Ectodermal cell (in vitro differentiated cells): ENCODE measurements around the gene MYO1F.
A peak's percentile ranks its signal among the peaks of the same experiment; 100 is the strongest.

Experiments used
- H3K27ac ChIP-seq: 2 replicates; pipeline ENCODE4 v1.7.0; 2013; ENCODE audit warnings: mild to moderate bottlenecking, low read depth, low read length; ENCODE audit not compliant: insufficient read depth, poor library complexity, severe bottlenecking
- H3K27me3 ChIP-seq: 2 replicates; pipeline ENCODE4 v1.7.0; 2013; ENCODE audit warnings: mild to moderate bottlenecking, low read length; ENCODE audit not compliant: insufficient read depth, control insufficient read depth, poor library complexity, severe bottlenecking
- H3K36me3 ChIP-seq: one replicate; pipeline ENCODE4 v1.7.0; 2013; ENCODE audit warnings: low read length; ENCODE audit not compliant: control insufficient read depth, insufficient read depth
- H3K4me1 ChIP-seq: one replicate; pipeline ENCODE4 v1.7.0; 2013; ENCODE audit warnings: low read length; ENCODE audit not compliant: control insufficient read depth, insufficient read depth
- H3K4me3 ChIP-seq: 2 replicates; pipeline ENCODE4 v1.7.0; 2013; ENCODE audit warnings: low read depth, low read length, control low read depth; ENCODE audit not compliant: insufficient read depth
- H3K9me3 ChIP-seq: 2 replicates; pipeline ENCODE4 v1.7.0; 2013; ENCODE audit warnings: mild to moderate bottlenecking, low read length, moderate library complexity; ENCODE audit not compliant: control insufficient read depth
- WGBS, 2 experiments: methylation state at CpG; one replicate each; pipeline ENCODE4 v1.1.7; 2013; ENCODE audit warnings: missing lambda C conversion rate in 2 of 2; 5-methylcytosine and 5-hydroxymethylcytosine counted together

MYO1F gene

DNA sequence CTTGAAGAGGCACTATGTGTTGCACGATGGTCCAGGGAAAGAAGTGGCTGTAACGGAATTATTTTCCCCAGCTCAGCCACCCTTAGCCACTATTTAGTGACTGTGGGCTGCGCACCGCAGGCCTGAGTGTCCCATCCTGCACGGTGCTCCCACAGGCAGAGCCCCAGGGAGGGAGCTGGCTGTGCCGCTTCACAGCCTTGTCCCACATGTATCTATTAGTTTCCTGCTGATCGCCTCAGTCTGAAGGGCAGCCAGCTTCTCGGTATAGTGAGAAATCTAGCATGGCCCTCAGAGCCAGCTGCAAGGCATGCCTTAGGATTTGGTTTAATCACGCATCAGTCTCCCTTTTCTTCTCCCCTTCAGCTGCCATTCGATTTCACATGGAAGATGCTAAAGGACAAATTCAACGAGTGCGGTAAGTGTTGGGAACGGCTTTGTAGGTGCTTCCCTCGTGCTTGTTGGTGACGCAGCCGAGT, 90.5 kb downstream of the MYO1F start:
- no peaks in the 10 kb centered on the region for H3K9me3 ChIP-seq
- peaks cover 58% of the 10 kb centered on the region for H3K36me3 ChIP-seq
- peaks cover 26% of the 10 kb centered on the region for H3K4me1 ChIP-seq
- H3K27ac ChIP-seq = no peak overlapping the region
- no peak overlapping the region for H3K4me3 ChIP-seq
- 97 to 98% methylated on average over 16 of the region's 16 CpGs for WGBS, 2 experiments
- no peaks in the 10 kb centered on the region for H3K27me3 ChIP-seq

DNA sequence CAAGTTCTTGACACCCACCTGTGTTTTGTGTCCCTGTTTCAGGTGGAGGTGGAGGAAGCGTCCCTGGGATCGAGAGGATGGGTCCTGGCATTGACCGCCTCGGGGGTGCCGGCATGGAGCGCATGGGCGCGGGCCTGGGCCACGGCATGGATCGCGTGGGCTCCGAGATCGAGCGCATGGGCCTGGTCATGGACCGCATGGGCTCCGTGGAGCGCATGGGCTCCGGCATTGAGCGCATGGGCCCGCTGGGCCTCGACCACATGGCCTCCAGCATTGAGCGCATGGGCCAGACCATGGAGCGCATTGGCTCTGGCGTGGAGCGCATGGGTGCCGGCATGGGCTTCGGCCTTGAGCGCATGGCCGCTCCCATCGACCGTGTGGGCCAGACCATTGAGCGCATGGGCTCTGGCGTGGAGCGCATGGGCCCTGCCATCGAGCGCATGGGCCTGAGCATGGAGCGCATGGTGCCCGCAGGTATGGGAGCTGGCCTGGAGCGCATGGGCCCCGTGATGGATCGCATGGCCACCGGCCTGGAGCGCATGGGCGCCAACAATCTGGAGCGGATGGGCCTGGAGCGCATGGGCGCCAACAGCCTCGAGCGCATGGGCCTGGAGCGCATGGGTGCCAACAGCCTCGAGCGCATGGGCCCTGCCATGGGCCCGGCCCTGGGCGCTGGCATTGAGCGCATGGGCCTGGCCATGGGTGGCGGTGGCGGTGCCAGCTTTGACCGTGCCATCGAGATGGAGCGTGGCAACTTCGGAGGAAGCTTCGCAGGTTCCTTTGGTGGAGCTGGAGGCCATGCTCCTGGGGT, 91.5 kb downstream of the MYO1F start:
- Histone ChIP-seq H3K4me3 (no peak overlapping the region), H3K27me3 (no peaks in the 10 kb centered on the region), H3K9me3 (no peaks in the 10 kb centered on the region), H3K27ac (no peak overlapping the region), H3K36me3 (peaks cover 58% of the 10 kb centered on the region), H3K4me1 (peaks cover 26% of the 10 kb centered on the region)
- 97% methylated on average over 62 of the region's 62 CpGs for WGBS, 2 experiments

DNA sequence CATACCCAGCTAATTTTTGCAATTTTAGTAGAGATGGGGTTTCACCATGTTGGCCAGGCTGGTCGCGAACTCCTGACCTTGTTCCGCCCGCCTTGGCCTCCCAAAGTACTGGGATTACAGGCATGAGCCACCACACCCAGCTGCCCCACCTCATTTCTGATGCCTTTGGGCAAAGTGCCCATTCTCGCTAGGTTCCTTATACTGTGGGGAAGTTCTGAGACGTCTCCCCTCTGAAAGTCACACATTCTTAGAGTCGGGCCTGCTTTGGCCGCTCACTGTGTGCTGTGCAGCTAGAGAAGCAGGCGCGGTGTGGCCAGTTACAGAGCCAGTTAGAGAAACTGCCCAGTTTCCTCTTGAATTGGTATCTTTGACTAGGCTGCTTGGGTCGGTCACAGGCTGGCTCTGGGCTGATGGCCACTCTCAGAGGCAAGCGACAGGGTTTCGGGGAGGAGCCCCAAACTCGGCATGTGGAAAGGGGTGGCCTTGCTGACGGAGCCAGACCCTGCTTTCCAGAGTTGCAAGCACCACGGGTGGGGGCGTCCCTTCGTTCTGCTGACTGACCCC, 92.8 kb downstream of the MYO1F start:
- no peak overlapping the region for H3K27ac ChIP-seq
- no peaks in the 10 kb centered on the region for H3K27me3 ChIP-seq
- WGBS, 2 experiments = 95 to 96% methylated on average over 18 of the region's 18 CpGs
- H3K36me3 ChIP-seq = peaks cover 55% of the 10 kb centered on the region
- H3K9me3 ChIP-seq = no peaks in the 10 kb centered on the region
- H3K4me1 ChIP-seq = peaks cover 21% of the 10 kb centered on the region
- no peak overlapping the region for H3K4me3 ChIP-seq

DNA sequence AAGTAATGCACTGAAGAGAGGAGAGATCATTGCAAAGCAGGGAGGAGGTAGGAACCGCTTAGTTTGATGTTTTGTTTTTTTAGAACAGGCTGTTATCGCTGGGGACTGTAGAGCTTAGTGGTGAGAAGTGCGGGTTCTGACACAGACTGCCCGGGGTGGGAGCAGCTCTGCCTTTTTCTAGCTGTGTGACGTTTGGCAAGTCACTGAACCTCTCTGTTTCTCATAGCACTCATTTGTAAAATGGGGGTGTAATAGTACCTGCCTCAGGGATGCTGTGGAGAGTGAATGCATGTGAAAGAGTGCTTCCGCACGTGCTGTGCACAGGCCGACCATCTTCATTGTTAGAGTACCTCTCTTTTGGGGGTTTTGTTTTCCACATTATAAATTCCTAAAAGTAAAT, 94.1 kb downstream of the MYO1F start:
- no peak overlapping the region for H3K27ac ChIP-seq
- 94 to 95% methylated on average over 5 to 7 of the region's 8 CpGs for WGBS, 2 experiments
- H3K27me3 ChIP-seq = no peaks in the 10 kb centered on the region
- no peaks in the 10 kb centered on the region for H3K9me3 ChIP-seq
- peaks cover 52% of the 10 kb centered on the region for H3K36me3 ChIP-seq
- peaks cover 17% of the 10 kb centered on the region for H3K4me1 ChIP-seq
- H3K4me3 ChIP-seq = no peak overlapping the region

DNA sequence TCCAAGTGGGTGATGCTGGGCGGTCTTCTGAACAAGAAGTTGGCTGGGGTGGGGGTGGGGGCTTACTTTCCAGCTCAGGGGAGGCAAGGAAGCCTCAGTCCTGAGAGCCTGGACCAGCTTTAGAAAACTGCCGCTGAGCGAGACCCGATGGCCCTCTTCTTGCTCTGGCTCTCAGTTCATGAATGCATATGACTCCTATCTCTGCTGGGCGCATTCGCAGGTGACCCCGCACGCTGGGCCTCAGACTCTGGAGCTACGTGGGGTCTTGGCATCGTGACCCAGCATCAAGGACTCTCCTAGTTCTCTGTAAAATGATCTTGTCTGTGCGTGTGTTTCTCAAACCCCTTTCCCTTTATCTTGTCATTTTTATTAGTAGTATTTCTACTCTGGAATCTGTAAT, 94.5 kb downstream of the MYO1F start:
- H3K36me3 ChIP-seq = peaks cover 50% of the 10 kb centered on the region
- WGBS, 2 experiments = 96 to 97% methylated on average over 10 to 11 of the region's 11 CpGs

DNA sequence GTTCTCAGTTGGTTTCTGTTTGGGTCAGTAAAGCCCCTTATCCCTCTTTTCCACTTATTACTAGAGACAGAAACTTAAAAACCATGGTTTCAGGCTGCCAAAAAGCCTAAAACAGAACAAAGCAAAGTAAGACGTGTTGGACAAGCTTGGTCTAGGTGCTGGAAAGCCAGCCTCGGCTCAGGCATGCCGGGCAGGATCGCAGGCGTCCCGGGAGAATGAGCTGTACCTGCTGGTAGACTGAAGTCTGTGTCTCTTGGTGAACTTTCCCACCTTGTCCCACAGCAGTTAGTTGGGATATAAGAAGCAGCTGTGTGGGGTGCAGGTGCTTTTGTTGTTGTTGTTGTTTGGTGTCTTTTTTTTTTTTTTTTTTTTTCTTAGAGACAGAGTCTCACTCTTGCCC, 95.6 kb downstream of the MYO1F start:
- Histone ChIP-seq H3K27me3 (no peaks in the 10 kb centered on the region), H3K27ac (no peak overlapping the region), H3K36me3 (peaks cover 39% of the 10 kb centered on the region)

More for the DNA sequence above, 94.5 kb downstream of the MYO1F start:
- Histone ChIP-seq H3K4me3 (no peak overlapping the region), H3K27ac (no peak overlapping the region), H3K4me1 (peaks cover 12% of the 10 kb centered on the region), H3K27me3 (no peaks in the 10 kb centered on the region), H3K9me3 (no peaks in the 10 kb centered on the region)

DNA sequence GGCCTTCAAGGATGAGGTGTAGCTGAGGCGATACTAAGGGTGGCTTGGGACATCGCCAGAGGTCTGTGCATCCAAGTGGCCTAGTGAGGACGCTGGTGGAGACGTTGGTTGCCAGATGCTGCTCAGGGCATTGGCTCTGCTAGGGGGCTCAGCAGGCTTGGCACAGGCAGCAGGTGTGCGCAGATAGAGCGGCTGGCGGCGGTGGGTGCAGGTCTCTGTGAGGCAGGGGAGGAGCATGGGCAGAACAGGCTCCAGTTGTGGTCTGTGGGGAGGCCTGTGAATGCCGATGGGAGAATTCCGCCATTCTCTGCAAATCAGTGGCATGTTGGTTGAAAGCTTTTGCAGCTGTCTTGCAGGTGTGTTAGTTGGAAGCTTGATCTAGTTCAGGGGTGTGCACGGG, 96.0 kb downstream of the MYO1F start:
- Histone ChIP-seq H3K9me3 (no peaks in the 10 kb centered on the region), H3K27ac (peak overlapping the region; percentile 26), H3K4me3 (no peak overlapping the region), H3K4me1 (no peaks in the 10 kb centered on the region), H3K36me3 (peaks cover 39% of the 10 kb centered on the region), H3K27me3 (no peaks in the 10 kb centered on the region)
- WGBS, 2 experiments = 94 to 96% methylated on average over 11 of the region's 11 CpGs

More for the DNA sequence above, 95.6 kb downstream of the MYO1F start:
- H3K4me1 ChIP-seq = peaks cover 1% of the 10 kb centered on the region
- 94 to 98% methylated on average over 6 of the region's 6 CpGs for WGBS, 2 experiments
- no peaks in the 10 kb centered on the region for H3K9me3 ChIP-seq
- no peak overlapping the region for H3K4me3 ChIP-seq

DNA sequence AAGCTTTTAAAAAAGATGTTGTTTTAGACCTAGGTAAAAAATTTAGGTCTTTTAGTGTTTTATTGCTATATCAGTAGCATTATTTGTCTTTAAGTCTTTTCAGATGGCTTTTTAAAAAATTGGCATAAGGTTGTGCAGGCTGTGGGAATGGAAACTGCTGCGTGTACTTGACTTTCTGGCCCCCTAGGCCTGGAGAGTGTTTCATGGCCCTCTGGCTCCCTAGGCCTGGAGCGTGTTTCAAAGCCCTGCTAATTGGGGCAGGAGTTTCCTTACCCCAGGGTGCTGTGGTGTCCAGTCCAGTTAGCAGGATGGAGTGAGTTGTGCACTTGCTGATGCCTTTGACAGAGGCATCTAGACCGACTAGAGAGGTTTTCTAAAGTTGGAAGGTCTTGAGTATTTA, 98.6 kb downstream of the MYO1F start:
- WGBS, 2 experiments = 91 to 95% methylated on average over 3 of the region's 3 CpGs
- Histone ChIP-seq H3K4me1 (no peaks in the 10 kb centered on the region), H3K27ac (no peak overlapping the region), H3K27me3 (no peaks in the 10 kb centered on the region), H3K9me3 (no peaks in the 10 kb centered on the region), H3K4me3 (no peak overlapping the region), H3K36me3 (peaks cover 23% of the 10 kb centered on the region)

DNA sequence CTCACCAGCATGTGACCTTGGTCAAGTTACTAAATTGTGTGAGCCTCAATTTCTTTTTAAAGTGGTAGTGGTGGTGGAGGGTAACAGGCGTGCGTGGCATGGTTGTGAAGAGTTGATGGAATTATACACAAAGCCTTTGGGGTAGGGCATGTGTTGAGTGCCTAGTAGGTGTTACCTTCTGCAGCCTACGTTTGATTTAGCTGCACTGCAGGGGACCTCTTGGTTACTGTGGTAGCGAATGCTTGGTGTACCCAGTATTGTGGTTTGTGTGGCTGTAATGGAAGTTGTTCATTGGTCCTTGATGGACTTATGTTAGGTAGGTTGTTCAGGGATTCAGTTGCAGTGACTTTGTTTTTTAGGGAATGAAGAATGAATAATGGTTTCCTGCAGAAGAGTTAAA, 99.4 kb downstream of the MYO1F start:
- H3K27ac ChIP-seq = peak overlapping the region; percentile 5
- no peaks in the 10 kb centered on the region for H3K9me3 ChIP-seq
- H3K4me3 ChIP-seq = no peak overlapping the region
- H3K36me3 ChIP-seq = peaks cover 21% of the 10 kb centered on the region
- 88% methylated on average over 4 of the region's 4 CpGs for WGBS, 2 experiments
- H3K27me3 ChIP-seq = no peaks in the 10 kb centered on the region
- no peaks in the 10 kb centered on the region for H3K4me1 ChIP-seq

DNA sequence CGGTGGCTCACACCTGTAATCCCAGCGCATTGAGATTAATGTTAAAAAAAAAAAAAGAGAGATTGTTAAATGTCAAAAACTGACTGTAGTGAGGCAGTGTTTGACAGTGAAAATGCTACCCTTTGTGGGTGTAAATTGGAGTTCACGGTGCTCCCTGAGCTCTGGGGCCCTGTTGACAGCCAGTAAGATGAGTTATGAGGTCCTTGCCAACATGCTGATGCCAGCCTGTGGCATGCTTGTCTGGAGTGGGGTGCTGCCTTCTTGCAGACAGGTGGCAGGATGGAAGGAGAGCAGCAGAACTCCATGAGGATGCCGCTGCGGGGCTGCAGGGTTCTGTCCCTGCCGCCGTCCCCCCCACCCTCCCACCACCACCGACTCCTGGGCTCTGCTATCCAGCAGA, 100.7 kb downstream of the MYO1F start:
- Histone ChIP-seq H3K27ac (no peak overlapping the region), H3K36me3 (peaks cover 29% of the 10 kb centered on the region), H3K4me3 (no peak overlapping the region), H3K4me1 (no peaks in the 10 kb centered on the region), H3K27me3 (no peaks in the 10 kb centered on the region), H3K9me3 (no peaks in the 10 kb centered on the region)
- 92 to 97% methylated on average over 8 of the region's 8 CpGs for WGBS, 2 experiments
